ENCODE results near the gene GINS1. TPM values are rescaled to one million over a fixed set of nuclear protein-coding genes. Genes with fewer than 3 reads are reported as not detected.

GINS1 gene
- total RNA-seq, 1 donor from 2014 or later, result 53.9 TPM

- Mint-ChIP-seq H3K27ac (ENCODE audit: unreplicated experiment) (no peak overlapping the region), H3K4me3 (no peak overlapping the region), H3K4me1 (no peaks in the 10 kb centered on the region), H3K27me3 (ENCODE audit: low read depth) (no peaks in the 10 kb centered on the region), H3K36me3 (ENCODE audit: low read depth) (peaks cover 60% of the 10 kb centered on the region), H3K9me3 (peaks cover 15% of the 10 kb centered on the region)
- TF ChIP-seq CTCF (conservative IDR thresholded peaks at IDR 0.05), result no peak
- DNase-seq (ENCODE audit: low read depth, low spot score), result no peak
These were observed 40.2 kb downstream of the GINS1 start for GRCh38 chr20:25447671-25448070.

DNA sequence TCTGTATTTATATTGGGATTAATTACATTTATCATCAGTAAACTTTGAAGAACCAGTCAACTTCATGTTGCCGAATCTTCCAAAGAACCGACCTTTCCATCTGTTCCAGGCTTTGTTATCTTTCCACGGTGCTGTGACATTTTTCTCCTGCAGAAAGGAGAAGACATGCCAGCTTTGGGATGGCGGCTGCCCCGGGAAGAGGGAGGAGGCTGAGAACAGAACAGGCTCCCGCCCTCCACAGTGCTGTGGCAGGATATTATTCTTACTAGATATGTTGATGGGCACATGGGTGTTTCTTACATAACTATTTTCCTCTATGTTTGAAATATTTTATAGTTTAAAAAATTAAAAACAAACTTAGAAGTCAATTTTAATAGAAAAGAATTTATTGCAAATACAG is 44.9 kb downstream of the GINS1 start:
- Mint-ChIP-seq H3K4me3 (no peak overlapping the region), H3K4me1 (no peaks in the 10 kb centered on the region), H3K9me3 (peaks cover 10% of the 10 kb centered on the region), H3K27ac (ENCODE audit: unreplicated experiment) (no peak overlapping the region), H3K36me3 (ENCODE audit: low read depth) (peaks cover 67% of the 10 kb centered on the region), H3K27me3 (ENCODE audit: low read depth) (no peaks in the 10 kb centered on the region)
- TF ChIP-seq CTCF (conservative IDR thresholded peaks at IDR 0.05), result no peak
- no peak for DNase-seq (ENCODE audit: low read depth, low spot score)

DNA sequence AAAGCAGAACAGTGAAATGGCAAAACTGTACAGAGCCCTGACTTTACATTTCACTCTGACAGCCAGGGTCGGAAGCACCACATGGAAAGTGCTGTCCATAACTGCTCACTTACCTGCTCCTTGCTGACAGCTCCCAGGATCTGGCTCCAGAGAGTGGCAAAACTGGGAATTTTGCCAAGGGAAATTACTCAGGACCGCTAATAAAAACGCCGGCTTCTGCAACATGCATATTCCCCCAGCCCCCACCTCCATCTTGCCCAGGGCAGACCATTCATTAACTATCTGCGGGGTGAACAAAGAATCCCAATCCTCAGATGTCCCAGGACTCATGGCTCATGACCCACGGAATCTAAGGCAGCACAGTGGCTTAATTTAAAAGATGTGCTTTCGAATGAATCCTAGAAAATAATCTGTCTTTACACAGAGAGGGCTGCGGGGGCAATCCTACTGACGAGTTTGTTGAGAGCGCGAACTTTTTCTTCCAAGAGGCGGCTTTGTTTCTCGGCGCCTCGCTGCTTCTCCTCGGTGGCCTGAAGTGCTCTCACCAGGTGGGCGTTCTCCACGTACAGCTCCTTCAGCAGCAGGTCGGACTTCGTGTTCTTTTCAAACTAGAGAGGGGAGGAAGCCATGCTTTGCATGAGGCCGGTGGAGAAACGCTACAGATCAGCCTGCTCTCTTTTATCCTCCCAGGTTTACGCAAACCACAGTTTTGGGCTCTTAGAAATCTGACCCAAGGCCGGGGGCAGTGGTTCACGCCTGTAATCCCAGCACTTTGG is 45.8 kb downstream of the GINS1 start:
- H3K9me3 Mint-ChIP-seq, result peaks cover 7% of the 10 kb centered on the region
- DNase-seq (ENCODE audit: low read depth, low spot score), result no peak
- no peaks in the 10 kb centered on the region for H3K4me1 Mint-ChIP-seq
- peaks cover 58% of the 10 kb centered on the region for H3K36me3 Mint-ChIP-seq (ENCODE audit: low read depth)
- no peak for TF ChIP-seq CTCF (conservative IDR thresholded peaks at IDR 0.05)
- no peaks in the 10 kb centered on the region for H3K27me3 Mint-ChIP-seq (ENCODE audit: low read depth)
- H3K27ac Mint-ChIP-seq (ENCODE audit: unreplicated experiment), result no peak overlapping the region
- H3K4me3 Mint-ChIP-seq, result no peak overlapping the region

- no peaks in the 10 kb centered on the region for H3K4me1 Mint-ChIP-seq
- H3K27me3 Mint-ChIP-seq (ENCODE audit: low read depth), result no peaks in the 10 kb centered on the region
- DNase-seq (ENCODE audit: low read depth, low spot score), result no peak
- H3K9me3 Mint-ChIP-seq, result no peaks in the 10 kb centered on the region
- H3K36me3 Mint-ChIP-seq (ENCODE audit: low read depth), result peaks cover 47% of the 10 kb centered on the region
- H3K4me3 Mint-ChIP-seq, result no peak overlapping the region
- TF ChIP-seq CTCF (conservative IDR thresholded peaks at IDR 0.05), result no peak
- H3K27ac Mint-ChIP-seq (ENCODE audit: unreplicated experiment), result no peak overlapping the region
These were observed 46.9 kb downstream of the GINS1 start for GRCh38 chr20:25454153-25454900.

GRCh38 chr20:25457886-25458680 is 50.6 kb downstream of the GINS1 start:
- no peaks in the 10 kb centered on the region for H3K27me3 Mint-ChIP-seq (ENCODE audit: low read depth)
- TF ChIP-seq CTCF (conservative IDR thresholded peaks at IDR 0.05), result no peak
- no peaks in the 10 kb centered on the region for H3K4me1 Mint-ChIP-seq

More at GRCh38 chr20:25457886-25458680, 50.6 kb downstream of the GINS1 start:
- DNase-seq (ENCODE audit: low read depth, low spot score), result no peak
- Mint-ChIP-seq H3K4me3 (no peak overlapping the region), H3K27ac (ENCODE audit: unreplicated experiment) (no peak overlapping the region), H3K9me3 (no peaks in the 10 kb centered on the region), H3K36me3 (ENCODE audit: low read depth) (peaks cover 28% of the 10 kb centered on the region)
